IPS-18c (cell line): ENCODE data around the gene BCL2.
A peak's percentile ranks its signal among the peaks of the same experiment; 100 is the strongest.
"Not testable (repeated sequence)": the region's sequence is repeated elsewhere in the genome, so short reads cannot be mapped to it uniquely, and the experiment has no call there.

Experiments used
- H3K4me3 ChIP-seq: 2 replicates; pipeline ENCODE4 v1.7.0; 2013; ENCODE audit warnings: low read depth, mild to moderate bottlenecking, low read length, moderate library complexity; ENCODE audit not compliant: insufficient read depth
- H3K9me3 ChIP-seq: one replicate; pipeline ENCODE4 v1.6.1; 2013; ENCODE audit warnings: mild to moderate bottlenecking, low read length, moderate library complexity; ENCODE audit not compliant: control insufficient read depth, insufficient read depth

BCL2 gene

DNA sequence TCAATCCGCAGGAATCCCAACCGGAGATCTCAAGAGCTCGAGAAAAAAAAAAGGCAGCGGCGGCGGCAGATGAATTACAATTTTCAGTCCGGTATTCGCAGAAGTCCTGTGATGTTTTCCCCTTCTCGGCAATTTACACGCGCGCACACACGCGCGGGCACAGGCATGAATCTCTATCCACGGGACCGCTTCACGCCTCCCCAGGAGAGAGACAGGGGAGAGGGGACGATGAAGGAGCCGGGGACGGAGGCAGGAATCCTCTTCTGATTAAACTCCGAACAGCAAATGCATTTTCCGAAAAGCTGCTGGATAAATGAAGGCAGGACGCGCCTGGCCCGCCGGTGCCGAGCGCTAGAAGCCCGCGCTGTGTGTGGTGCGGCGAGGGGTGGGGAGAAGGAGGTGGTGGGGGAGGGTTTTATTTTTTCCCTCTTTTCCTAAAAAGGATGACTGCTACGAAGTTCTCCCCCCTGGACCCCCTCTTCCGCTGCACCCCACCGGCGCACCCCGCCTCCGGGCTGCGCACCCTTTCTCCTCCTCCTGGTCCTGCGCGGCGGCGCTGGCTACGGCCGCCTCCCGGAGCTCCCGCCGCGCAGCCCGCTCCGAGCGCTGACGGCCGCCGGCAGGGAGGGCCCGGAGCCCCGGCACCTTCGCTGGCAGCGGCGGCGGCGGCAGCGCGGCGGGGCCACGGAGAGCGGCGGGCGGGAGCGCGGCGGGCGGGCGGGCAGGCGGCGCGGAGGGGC lies at the start of gene BCL2:
TSS of gene BCL2 (minus strand) at position 387 of the 740 bp plus-strand sequence.
- peaks cover 4% of the 10 kb centered on the region for H3K9me3 ChIP-seq
- peak within 1 kb of the TSS; percentile 64 for H3K4me3 ChIP-seq

DNA sequence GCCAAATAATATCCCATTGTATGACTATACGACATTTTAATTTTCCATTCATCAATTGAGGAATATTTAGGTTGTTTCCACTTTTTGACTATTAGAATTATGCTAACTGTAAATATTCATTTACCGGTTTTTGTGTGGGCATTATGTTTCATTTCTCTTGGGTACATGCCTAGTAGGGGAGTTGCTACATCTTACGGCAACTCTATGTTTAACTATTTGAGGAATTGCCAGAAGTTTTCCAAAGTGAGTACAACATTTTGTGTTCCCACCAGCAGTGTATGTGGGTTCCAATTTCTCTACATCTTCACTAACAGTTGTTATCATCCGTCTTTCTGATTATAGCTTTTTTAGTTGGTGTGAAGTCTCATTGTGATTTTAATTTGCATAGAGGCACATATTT lies 49.0 kb upstream of the BCL2 start:
- Histone ChIP-seq H3K9me3 (no peaks in the 10 kb centered on the region), H3K4me3 (no peak overlapping the region)

DNA sequence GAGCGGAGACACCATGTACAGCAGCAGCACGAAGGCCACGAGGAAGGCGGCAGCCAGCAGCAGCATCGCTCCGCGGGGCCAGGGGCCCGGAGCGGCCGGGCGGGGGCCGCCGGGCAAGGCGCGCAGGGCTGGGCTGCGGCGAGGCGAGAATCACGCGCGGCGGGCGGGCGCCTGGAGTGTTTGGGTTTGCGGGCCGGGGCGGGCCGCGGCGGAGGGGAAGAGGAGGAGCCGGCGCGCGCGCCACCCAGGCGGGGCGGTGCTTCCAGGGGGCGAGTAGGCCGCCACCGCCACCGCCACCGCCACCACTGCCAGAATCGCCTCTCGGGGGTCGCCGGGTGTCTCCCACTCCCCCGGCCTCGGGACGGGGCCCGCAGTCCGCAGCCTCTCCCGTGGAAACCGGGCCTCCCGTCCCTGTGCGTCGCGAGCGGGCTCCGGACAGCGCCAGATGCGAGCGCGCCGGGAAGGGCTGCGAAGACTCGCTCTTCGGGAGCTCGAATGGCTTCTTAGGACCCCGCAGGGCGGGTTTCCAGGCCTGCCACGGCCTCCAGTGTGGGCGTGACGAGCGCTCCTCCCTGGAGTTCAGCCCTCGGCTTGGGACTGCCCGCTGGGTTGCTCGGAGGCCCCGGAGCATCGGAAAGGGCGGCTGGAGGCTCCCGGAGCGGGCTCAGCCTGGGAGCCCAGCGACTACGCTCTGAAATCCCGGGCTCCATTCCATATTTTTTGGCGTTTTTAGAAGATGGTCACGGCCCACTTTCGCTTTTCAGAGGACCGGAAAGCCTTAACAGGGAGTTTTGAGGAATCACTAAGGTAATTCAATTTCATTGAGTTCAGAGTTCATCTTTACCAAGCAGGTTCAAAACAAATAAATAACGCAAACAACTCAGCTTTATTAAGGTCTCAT lies 47.7 kb upstream of the BCL2 start, which contains the start of gene KDSR:
TSS of gene KDSR (minus strand) at position 154 of the 901 bp plus-strand sequence. CDS start at position 66, 88 bp downstream.
- no peaks in the 10 kb centered on the region for H3K9me3 ChIP-seq

DNA sequence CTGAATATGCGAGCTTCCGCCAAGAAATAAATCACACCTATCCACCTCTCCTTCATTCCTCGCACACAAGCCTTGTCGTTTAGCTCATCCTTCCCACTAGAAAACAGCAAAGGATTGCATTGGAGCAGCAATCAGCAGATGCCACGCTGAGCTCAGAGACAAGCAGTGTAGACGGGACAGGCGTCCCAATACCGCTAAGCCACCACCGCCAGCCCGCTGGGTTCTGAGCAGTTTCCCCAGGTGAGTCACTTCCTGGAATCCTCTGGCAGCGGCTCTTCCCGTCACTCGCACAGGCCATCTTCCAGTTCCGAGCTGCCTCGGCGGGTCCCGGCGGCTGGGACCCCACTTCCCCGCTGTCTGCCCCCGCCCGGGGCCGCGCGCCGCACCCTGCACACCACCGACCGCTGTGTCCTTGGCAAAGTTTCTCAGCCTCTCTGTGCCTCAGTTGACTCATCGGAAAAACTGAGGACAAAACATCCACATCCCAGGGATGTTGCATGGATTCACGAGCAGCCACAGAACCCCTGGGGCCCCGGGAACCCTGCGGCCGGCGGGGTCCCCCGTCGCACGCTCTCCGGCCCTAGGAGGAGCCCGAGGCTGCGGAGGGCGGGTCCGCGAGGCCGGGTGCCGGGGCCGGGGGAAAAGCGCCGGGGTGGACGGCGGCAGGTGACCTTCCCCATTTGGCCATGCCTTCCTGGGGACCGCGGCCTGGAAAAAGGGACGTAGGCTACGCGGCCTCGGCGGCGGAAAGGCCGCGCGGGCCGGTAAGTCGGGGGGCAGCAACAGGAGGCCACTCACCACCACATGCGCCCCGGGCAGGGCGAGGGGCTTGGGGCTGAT lies 46.9 kb upstream of the BCL2 start:
- Histone ChIP-seq H3K9me3 (no peaks in the 10 kb centered on the region), H3K4me3 (peak overlapping the region; percentile 91)

More for the DNA sequence above, 47.7 kb upstream of the BCL2 start, which contains the start of gene KDSR:
- H3K4me3 ChIP-seq, result peak within 1 kb of the TSS; percentile 91

DNA sequence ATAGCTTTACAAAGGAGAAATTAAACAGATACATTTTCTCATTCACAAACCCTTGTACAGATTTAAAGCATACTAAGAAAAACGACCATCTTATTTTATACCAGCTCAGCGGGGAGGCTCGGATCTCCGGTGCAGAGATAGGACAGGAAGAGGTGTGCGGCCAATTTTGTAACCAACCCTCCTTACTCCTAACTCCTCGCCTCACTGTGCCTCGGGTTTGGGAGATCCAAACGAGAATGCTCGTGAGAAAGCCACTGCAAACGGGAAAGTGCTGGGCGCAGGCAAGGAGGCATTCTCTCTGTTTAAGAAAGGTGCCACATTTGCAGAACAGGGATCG lies 46.3 kb upstream of the BCL2 start:
- Histone ChIP-seq H3K4me3 (peak overlapping the region; percentile 91), H3K9me3 (no peaks in the 10 kb centered on the region)

DNA sequence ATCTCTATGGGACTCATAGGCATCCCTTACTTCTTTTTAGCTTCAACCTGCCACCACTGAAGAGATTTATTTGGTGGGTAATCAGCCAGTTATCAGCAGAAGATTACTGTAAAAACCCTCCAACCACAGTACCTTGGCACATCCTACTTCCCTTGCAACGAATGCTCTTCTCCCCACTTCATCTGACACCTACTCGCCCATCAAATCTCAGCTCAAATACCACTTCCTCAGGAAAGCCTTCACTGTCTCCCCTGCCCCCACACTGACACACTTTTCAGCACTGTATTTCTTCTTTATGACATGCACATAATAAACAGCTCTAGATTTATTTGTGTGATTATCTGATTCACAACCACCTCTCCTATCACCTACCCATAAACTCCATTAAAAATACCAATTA lies 44.4 kb upstream of the BCL2 start:
- Histone ChIP-seq H3K4me3 (no peak overlapping the region), H3K9me3 (no peaks in the 10 kb centered on the region)

DNA sequence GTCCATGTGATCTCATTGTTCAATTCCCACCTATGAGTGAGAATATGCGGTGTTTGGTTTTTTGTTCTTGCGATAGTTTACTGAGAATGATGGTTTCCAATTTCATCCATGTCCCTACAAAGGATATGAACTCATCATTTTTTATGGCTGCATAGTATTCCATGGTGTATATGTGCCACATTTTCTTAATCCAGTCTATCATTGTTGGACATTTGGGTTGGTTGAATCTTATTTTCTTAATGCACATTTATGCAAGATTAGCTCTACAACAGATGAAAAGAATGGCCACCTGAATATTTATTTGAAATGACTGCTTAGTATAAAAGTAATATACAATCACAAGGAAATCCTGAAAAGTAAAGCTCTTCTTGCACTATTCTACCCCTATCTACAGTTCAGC lies 43.9 kb upstream of the BCL2 start:
- H3K4me3 ChIP-seq, H3K9me3 ChIP-seq: not testable (repeated sequence)

DNA sequence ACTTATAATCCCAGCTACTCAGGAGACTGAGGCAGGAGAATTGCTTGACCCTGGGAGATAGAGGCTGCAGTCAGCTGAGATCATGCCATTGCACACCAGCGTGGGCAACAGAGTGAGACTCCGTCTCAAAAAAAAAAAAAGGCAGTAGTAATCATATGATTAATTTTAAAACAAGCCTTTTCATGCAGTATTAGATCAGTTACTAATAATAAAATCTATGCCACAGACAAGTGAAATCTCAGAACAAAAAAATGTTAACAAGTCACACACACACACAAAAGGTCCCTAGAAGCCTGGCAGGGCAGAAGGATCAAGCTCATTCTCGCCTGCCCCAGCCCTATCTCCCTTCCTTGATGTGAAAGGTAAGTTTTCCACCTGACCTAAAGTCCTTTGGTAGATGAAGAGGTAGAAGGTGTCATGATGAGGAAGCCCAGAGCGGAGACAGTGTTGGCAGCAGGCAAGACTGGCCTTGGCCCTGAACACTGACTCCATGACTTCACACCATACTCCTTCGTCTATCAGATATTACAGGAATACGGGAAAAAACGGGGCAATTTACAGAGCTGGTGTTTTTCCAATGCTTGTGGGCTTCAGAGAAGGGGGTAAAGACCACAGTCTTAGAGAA lies 36.8 kb upstream of the BCL2 start:
- no peak overlapping the region for H3K4me3 ChIP-seq
- no peaks in the 10 kb centered on the region for H3K9me3 ChIP-seq

DNA sequence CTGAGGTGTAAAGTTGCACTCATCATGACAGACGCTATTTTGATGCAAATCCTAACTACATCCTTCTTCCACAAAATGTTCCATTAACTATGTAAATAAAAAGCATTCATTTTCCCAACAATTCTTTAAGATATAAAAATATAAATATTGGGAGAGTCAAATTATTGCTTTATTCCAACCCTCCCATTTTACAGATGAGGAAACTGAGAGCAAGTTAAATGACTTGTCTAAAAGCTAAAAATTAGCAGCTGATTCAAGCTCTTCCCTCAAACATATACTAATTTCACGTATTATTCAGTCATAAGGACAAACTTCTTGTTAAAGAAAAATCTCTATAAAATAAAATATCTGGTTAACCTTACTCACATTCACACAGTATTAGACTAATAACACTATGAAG lies 30.7 kb upstream of the BCL2 start:
- Histone ChIP-seq H3K9me3 (no peaks in the 10 kb centered on the region), H3K4me3 (no peak overlapping the region)

DNA sequence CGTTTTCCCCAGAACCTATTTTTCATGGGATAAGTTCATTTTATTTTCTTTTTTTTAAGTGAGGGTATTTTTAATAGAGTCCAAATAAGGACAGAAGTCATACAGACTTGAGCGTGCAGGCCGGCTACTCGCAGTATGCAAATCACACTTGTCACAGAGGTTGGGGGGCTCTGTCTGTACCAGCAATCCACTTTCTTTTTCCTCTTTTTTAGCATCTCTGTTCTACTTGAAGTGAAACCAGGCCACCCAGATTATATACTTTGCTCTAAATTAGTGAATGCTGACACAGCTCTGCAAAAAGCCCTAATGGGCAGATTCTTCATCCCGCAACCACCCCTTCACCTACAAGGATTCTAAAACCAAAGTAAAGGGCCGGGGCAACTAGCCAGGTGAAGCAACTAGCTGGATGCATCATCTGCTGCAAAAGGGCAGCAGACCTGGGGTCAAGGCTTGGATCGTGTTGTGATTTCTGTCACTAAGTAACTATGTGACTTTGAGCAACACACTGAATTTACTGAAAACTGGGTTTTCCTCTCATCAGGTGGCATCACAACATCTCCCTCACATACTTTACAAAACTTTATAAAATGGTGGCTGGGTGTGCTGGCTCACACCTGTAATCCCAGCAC lies 29.1 kb upstream of the BCL2 start:
- Histone ChIP-seq H3K9me3 (no peaks in the 10 kb centered on the region), H3K4me3 (no peak overlapping the region)

DNA sequence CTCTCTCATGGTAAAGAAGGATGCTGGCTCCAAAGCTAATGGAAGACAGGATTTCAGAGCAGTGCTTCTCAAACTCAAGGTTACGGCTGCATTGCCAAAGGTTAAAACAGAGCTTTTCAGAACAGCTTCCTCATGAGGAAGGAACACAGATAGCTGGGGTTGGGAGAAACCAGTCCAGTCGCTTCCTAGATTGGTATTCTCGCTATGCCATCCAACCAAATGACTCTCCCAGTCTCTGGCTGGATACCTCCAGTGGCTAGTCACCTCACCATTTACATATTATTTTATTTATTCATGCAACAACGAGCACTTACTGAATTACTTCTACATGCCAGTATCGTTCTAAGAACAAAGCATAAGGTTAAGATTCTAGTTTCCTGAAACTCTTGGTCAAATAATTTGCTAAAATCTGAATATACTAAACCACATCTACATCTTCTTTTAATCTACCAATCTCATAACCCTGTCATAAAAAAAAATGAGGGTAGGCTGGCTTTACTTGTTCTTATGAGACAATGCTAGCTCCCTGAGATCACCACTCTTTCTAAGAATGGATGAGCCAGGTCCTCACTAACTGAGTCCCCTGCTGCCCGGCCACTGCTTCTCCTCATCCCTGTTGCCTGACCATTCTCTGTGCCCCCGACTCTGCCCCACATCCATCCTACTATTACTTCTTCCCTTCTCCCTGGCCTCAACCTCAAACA lies 27.1 kb upstream of the BCL2 start:
- Histone ChIP-seq H3K9me3 (no peaks in the 10 kb centered on the region), H3K4me3 (no peak overlapping the region)

DNA sequence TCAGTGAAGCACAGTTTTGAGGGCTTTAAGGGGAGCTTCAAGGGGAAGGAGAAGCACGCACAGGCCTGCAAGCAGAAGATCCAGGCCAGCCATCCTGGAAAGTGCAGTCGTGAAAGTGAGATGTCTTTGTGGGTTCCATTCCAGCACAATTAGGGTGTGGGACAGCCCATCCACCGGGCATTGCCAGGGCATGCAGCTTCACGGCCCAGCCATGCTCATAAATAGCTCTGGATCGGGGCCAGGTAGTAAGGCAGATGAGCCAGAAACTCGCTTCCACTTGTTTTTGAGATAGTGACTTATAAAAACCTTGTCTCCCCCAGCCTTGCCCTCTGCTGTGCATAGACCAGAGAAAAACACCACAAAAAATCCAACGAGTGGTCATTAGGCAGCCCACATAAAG lies 26.5 kb upstream of the BCL2 start:
- H3K4me3 ChIP-seq, result no peak overlapping the region
- H3K9me3 ChIP-seq, result no peaks in the 10 kb centered on the region

DNA sequence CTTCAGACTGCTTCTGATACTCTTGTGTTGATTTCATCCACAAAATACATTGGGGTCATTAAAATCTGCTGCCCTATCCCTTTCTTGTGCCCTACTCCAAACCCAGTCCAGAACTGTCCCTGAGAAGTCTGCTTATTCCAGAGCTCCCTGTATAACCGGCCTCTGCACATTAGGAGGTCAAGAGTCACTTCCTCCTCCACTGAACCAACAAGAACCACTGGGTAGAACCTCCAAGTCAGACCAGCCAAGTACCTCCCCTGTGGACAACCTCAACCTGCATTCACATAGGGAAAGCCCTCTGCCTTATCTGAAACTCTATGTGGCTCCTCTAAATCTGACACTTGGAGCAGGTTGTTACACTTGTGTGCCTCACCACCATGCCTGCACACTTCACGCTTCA lies 25.3 kb upstream of the BCL2 start:
- Histone ChIP-seq H3K9me3 (no peaks in the 10 kb centered on the region), H3K4me3 (no peak overlapping the region)

DNA sequence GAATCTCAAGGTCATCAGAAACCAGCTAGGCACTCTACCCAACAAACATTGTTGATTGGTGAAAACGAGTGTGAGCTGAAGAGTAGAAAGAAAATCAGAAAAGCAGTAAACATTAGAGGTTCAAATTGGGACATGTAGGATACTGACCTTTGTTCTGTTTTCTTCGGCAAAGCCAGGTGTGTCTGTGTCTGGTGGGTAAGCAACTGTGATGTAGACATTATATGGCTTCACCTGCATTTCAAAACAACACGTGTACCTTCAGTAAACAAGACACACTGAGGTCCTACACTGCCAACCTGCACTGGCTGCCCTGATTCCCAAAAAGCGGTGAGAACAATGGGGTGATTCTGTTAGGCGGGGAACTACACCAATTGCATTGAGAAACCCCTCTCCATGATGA lies 24.7 kb upstream of the BCL2 start:
- Histone ChIP-seq H3K9me3 (no peaks in the 10 kb centered on the region), H3K4me3 (no peak overlapping the region)

DNA sequence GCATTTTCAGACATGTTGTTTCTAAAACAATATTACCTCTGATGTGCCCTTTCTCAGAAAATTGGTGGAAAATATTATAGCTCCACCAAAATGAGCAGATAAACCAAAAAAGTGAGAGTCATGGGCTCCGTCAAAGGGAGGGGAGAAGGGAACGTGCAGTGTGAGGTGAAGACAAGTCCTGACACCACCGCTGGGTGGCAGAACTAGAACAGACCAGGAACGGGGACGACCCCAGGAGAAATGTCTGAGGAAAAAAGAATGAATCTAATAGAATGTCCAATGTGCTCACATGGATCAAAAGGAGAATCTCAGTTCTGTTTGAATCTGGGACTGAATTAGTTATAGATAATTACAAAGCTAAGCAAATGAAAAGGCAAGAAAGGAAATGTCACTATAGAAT lies 22.6 kb upstream of the BCL2 start:
- Histone ChIP-seq H3K4me3 (no peak overlapping the region), H3K9me3 (no peaks in the 10 kb centered on the region)

DNA sequence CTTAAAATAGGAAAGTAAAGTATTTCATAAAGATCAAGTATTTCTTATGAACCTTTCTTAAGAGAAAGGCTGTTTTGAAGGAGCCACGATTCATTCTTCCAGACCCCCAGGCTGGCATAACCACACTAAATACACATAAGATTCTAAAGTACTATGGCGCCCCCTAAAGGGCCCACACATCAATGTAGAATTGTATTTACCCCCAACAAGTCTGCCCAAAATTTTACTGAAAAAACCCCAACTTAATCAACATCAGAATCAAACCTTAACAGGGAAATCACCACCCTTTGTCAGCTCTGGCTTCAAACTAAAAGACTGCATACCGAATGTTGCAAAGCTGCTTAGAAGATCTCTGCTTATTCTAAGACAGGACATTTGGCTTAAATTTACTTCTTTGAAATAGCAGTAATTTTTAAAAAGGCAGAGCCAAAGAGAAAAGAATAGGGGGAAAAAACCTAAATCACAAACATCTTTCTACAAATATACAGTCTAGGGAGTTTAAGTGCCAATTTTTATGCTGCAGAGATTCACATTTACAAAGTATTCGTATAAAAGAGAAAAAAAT lies 20.4 kb upstream of the BCL2 start:
- Histone ChIP-seq H3K4me3 (no peak overlapping the region), H3K9me3 (no peaks in the 10 kb centered on the region)
